A549 (cell line): Measurements from ENCODE around the gene NYNRIN. TPM values are rescaled to one million over a fixed set of nuclear protein-coding genes. Genes with fewer than 3 reads are reported as not detected.

Experiments
- ATAC-seq, 2 experiments: fragments of 200-7000 bp in 1 of 2; fragments of >200 bp in 1 of 2; cut with Nextera tagmentation in 1 of 2; cut with Tn5 transposase in 1 of 2; 3 replicates each; pipeline versions ENCODE4 v1.8.0 to v1.9.1; 2018 to 2020; ENCODE audit warnings: mild to moderate bottlenecking in 1 of 2, moderate library complexity in 1 of 2
- CTCF ChIA-PET: fragments of 300-600 bp; sonication (Branson Sonifier 250); formaldehyde crosslinking; extraction: SDS; loops from one replicate; lab custom pipeline; 2021; ENCODE audit warnings: antibody characterized with exemption, inconsistent platforms; lab: Yijun Ruan, JAX
- POLR2A ChIA-PET: fragments of 350-600 bp; formaldehyde crosslinking; extraction: SDS; loops from one replicate; lab custom pipeline; 2021; ENCODE audit warnings: antibody characterized with exemption, inconsistent platforms; lab: Yijun Ruan, JAX
- DNase-seq, 2 experiments: peaks; one replicate each; pipeline versions ENCODE4 v3.0.0 to v3.0.0-alpha.2; 2011 to 2016; ENCODE audit warnings: low read depth in 1 of 2, low spot score in 1 of 2
- FAIRE-seq: peaks from 2 replicates; lab custom pipeline; 2011; peaks lifted over from hg19 to GRCh38; lab: Jason Lieb, UNC
- H3K27ac ChIP-seq, 2 experiments: fragments of >200 bp; sonication (Bioruptor Twin); formaldehyde crosslinking; 3 replicates each; pipeline ENCODE4 v1.5.1; 2016 to 2017
- H3K4me1 ChIP-seq: fragments of >200 bp; sonication (Bioruptor Twin); formaldehyde crosslinking; 3 replicates; pipeline ENCODE4 v1.6.1; 2016
- H3K4me2 ChIP-seq: fragments of >200 bp; sonication (Bioruptor Twin); formaldehyde crosslinking; 3 replicates; pipeline ENCODE4 v1.6.1; 2016
- H3K4me3 ChIP-seq: fragments of >200 bp; sonication (Bioruptor Twin); formaldehyde crosslinking; 3 replicates; pipeline ENCODE4 v1.5.1; 2016
- H3K9me3 ChIP-seq: fragments of >200 bp; sonication (Bioruptor Twin); formaldehyde crosslinking; 3 replicates; pipeline ENCODE4 v1.6.1; 2016
- CBX2 ChIP-seq: fragments of 200-600 bp; sonication (generic); IDR thresholded peaks from 2 replicates; pipeline ENCODE4 v1.6.1; 2016; ENCODE audit warnings: low read depth, mild to moderate bottlenecking, borderline replicate concordance
- EHMT2 ChIP-seq: fragments of 200-600 bp; sonication (generic); IDR thresholded peaks from 2 replicates; pipeline ENCODE4 v1.6.1; 2016; ENCODE audit warnings: antibody characterized with exemption, low read depth, mild to moderate bottlenecking, moderate library complexity
- ESRRA ChIP-seq: fragments of 150-350 bp; IDR thresholded peaks from 2 replicates; pipeline ENCODE4 v1.6.1; 2014; ENCODE audit warnings: mild to moderate bottlenecking, low read length, borderline replicate concordance
- FOSB ChIP-seq: fragments of 250-450 bp; sonication (Bioruptor Pico); IDR thresholded peaks from 2 replicates; pipeline ENCODE4 v1.5.0; 2020; ENCODE audit warnings: mild to moderate bottlenecking, moderate library complexity
- FOSL2 ChIP-seq, 2 experiments: fragments of 450-650 bp in 1 of 2; fragments of >200 bp in 1 of 2; sonication (Bioruptor Twin) in 1 of 2; formaldehyde crosslinking; IDR thresholded peaks; 2 replicates each; pipeline versions ENCODE4 v1.5.0 to v1.6.1; 2016 to 2020; ENCODE audit warnings: mild to moderate bottlenecking in 1 of 2, moderate library complexity in 1 of 2
- HDAC2 ChIP-seq: fragments of 200-600 bp; sonication (generic); IDR thresholded peaks from 2 replicates; pipeline ENCODE4 v1.6.1; 2016
- HEYL ChIP-seq: fragments of 250-450 bp; sonication (Bioruptor Pico); IDR thresholded peaks from 2 replicates; pipeline ENCODE4 v1.8.0; 2021; ENCODE audit warnings: mild to moderate bottlenecking, moderate library complexity
- HOXB5 ChIP-seq: fragments of 250-450 bp; sonication (Bioruptor Pico); IDR thresholded peaks from 2 replicates; pipeline ENCODE4 v1.5.0; 2020; ENCODE audit warnings: mild to moderate bottlenecking, moderate library complexity
- JUN ChIP-seq, 2 experiments: fragments of >200 bp; sonication (Bioruptor Twin); formaldehyde crosslinking; IDR thresholded peaks; 2 replicates in 1 of 2; 3 replicates in 1 of 2; pipeline ENCODE4 v1.6.1; 2016 to 2017
- JUNB ChIP-seq: fragments of >200 bp; sonication (Bioruptor Twin); formaldehyde crosslinking; IDR thresholded peaks from 2 replicates; pipeline ENCODE4 v1.6.1; 2016
- KDM1A ChIP-seq: fragments of 200-600 bp; sonication (generic); IDR thresholded peaks from 2 replicates; pipeline ENCODE4 v1.6.1; 2016; ENCODE audit warnings: low read depth, mild to moderate bottlenecking
- KDM5A ChIP-seq: fragments of 200-600 bp; sonication (generic); IDR thresholded peaks from 2 replicates; pipeline ENCODE4 v1.6.1; 2016; ENCODE audit warnings: antibody characterized with exemption, mild to moderate bottlenecking
- MAX ChIP-seq: IDR thresholded peaks from 2 replicates; pipeline ENCODE4 v1.6.1; 2012
- MAZ ChIP-seq: fragments of 150-350 bp; IDR thresholded peaks from 2 replicates; pipeline ENCODE4 v1.6.1; 2014; ENCODE audit warnings: antibody characterized with exemption, low read depth, low read length, borderline replicate concordance
- MYC ChIP-seq: IDR thresholded peaks from 2 replicates; pipeline ENCODE4 v1.6.1; 2012; ENCODE audit warnings: mild to moderate bottlenecking, inconsistent platforms, low read length, improper control_type of control experiment, borderline replicate concordance
- PHF8 ChIP-seq: fragments of 200-600 bp; sonication (generic); IDR thresholded peaks from 2 replicates; pipeline ENCODE4 v1.6.1; 2016; ENCODE audit warnings: low read depth, mild to moderate bottlenecking, antibody characterized with exemption, moderate library complexity, borderline replicate concordance
- RAD21 ChIP-seq, 2 experiments: fragments of >200 bp in 1 of 2; sonication (Bioruptor Twin) in 1 of 2; formaldehyde crosslinking in 1 of 2; IDR thresholded peaks in 1 of 2; conservative IDR thresholded peaks in 1 of 2; 2 replicates in 1 of 2; 3 replicates in 1 of 2; pipeline ENCODE4 v1.6.1; 2012 to 2018; ENCODE audit warnings: inconsistent platforms in 1 of 2
- RFX5 ChIP-seq: fragments of 450-650 bp; IDR thresholded peaks from 2 replicates; pipeline ENCODE4 v1.7.1; 2014; ENCODE audit warnings: antibody characterized with exemption, mild to moderate bottlenecking, moderate library complexity
- RNF2 ChIP-seq: fragments of 200-600 bp; sonication (generic); IDR thresholded peaks from 2 replicates; pipeline ENCODE4 v1.6.1; 2016; ENCODE audit warnings: low read depth, mild to moderate bottlenecking, antibody characterized with exemption, moderate library complexity, borderline replicate concordance
- SREBF2 ChIP-seq: fragments of 450-650 bp; IDR thresholded peaks from 2 replicates; pipeline ENCODE4 v1.6.1; 2014; ENCODE audit warnings: mild to moderate bottlenecking, moderate library complexity
- ZNF302 ChIP-seq: fragments of 250-450 bp; sonication (Bioruptor Pico); IDR thresholded peaks from 2 replicates; pipeline ENCODE4 v1.9.0; 2021; ENCODE audit warnings: inconsistent platforms, mild to moderate bottlenecking, moderate library complexity
- ZSCAN20 ChIP-seq: fragments of 250-450 bp; sonication (Bioruptor Pico); IDR thresholded peaks from 2 replicates; pipeline ENCODE4 v1.8.0; 2022; ENCODE audit warnings: mild to moderate bottlenecking, moderate library complexity
- whole genome bisulfite sequencing: methylation state at CpG from one replicate; pipeline ENCODE4 v1.1.6; 2017; ENCODE audit errors: missing lambda C conversion rate; 5-methylcytosine and 5-hydroxymethylcytosine counted together
- polyA plus RNA-seq, 4 experiments: library from polyadenylated mRNA; depleted of rRNA in 3 of 4; stranded (reverse); fragments of >200 nt; fragmentation: RNase III in 1 of 4; extraction: RNeasy Plus Mini Kit Qiagen cat#74134 plus additional on column Dnase treatment in 1 of 4; gene quantifications; 2 replicates in 3 of 4; 3 replicates in 1 of 4; pipeline ENCODE4 v1.2.3, GENCODE V29; 2011 to 2017
- TF ChIP-seq, protein P1 (sequence below): fragments of 450-650 bp; IDR thresholded peaks from 2 replicates; pipeline ENCODE4 v1.6.1; 2014; ENCODE audit warnings: antibody characterized with exemption
- TF ChIP-seq, protein P2 (sequence below): fragments of 200-600 bp; sonication (generic); IDR thresholded peaks from 2 replicates; pipeline ENCODE4 v1.6.1; 2016; ENCODE audit warnings: antibody characterized with exemption, mild to moderate bottlenecking, moderate library complexity
- TF ChIP-seq, protein P3 (sequence below): IDR thresholded peaks from 2 replicates; pipeline ENCODE4 v1.6.1; 2012

NYNRIN gene
- polyA plus RNA-seq, 2 of the 4 experiments (the other 2 are of a cell fraction), result 0.19 to 0.44 TPM

- no peak for TF ChIP-seq HOXB5
- TF ChIP-seq HDAC2, result no peak
- TF ChIP-seq RFX5, result no peak
- TF ChIP-seq CBX2, result no peak
- no peak for TF ChIP-seq MAZ
- TF ChIP-seq SREBF2, result no peak
- TF ChIP-seq, protein P1, sequence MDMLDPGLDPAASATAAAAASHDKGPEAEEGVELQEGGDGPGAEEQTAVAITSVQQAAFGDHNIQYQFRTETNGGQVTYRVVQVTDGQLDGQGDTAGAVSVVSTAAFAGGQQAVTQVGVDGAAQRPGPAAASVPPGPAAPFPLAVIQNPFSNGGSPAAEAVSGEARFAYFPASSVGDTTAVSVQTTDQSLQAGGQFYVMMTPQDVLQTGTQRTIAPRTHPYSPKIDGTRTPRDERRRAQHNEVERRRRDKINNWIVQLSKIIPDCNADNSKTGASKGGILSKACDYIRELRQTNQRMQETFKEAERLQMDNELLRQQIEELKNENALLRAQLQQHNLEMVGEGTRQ, result no peak
- TF ChIP-seq PHF8, result no peak
- no peak for TF ChIP-seq JUNB
- TF ChIP-seq MAX, result no peak
- no peak for TF ChIP-seq RNF2
- no peak for TF ChIP-seq JUN (IDR thresholded peaks at IDR 0.05)
- TF ChIP-seq HEYL, result no peak
- TF ChIP-seq FOSB, result no peak
- TF ChIP-seq KDM1A, result no peak
- no peak for TF ChIP-seq ZSCAN20
- no peak for TF ChIP-seq EHMT2
- TF ChIP-seq FOSL2 (IDR thresholded peaks at IDR 0.05), result no peak
- TF ChIP-seq FOSL2 (CRISPR knock-in tag; IDR thresholded peaks at IDR 0.05), result no peak
- Histone ChIP-seq H3K4me1 (no peaks in the 10 kb centered on the region), H3K9me3 (no peaks in the 10 kb centered on the region), H3K27ac (no peak overlapping the region), H3K4me3 (no peak overlapping the region), H3K4me2 (no peak overlapping the region)
- no peak for ATAC-seq
- no peak for FAIRE-seq
- POLR2A ChIA-PET, result interaction anchor here (2.2 kb wide), 1 partner anchor 12 kb away, joined by 14 read pairs; the partner anchor contains the start of genes CBLN3 and KHNYN
- WGBS, result 65% methylated on average over 6 of the region's 6 CpGs
- DNase-seq, result no peak
- CTCF ChIA-PET, result interaction anchor here (1.2 to 16.5 kb wide), 6 partner anchors 12 to 175 kb away, joined by 3 to 254 read pairs (median 3); partner anchors contain the start of genes ADCY4, CBLN3, KHNYN and RIPK3
These were observed 19.2 kb downstream of the NYNRIN start for GRCh38 chr14:24417832-24418491.

DNA sequence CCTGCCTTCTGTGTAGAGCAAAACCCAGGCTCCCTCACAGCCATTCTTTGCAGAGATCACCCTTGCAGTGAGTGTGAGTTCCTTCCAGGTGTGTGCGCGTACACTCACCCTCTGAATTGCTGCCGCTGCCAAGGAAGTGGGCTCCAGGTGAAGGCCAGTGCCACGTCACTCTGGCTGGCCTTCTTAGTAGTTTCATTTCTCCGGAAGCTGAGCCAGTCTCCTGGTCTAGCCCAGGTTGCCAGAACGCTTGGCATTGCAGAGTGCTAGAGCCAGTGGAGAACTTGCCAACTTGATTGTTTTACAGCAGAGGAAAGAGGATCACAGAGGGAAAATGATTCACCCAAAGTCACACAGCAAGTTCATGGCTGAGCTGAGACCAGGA, 19.7 kb downstream of the NYNRIN start:
- ChIA-PET CTCF (interaction anchor here (1.2 to 16.5 kb wide), 7 partner anchors 11 to 176 kb away, joined by 3 to 254 read pairs (median 3); partner anchors contain the start of genes ADCY4, CBLN3, KHNYN and RIPK3), POLR2A (interaction anchor here (1.1 to 2.2 kb wide), 2 partner anchors 12 to 16 kb away, joined by 3 to 14 read pairs; partner anchors contain the start of genes CBLN3 and KHNYN)
- Histone ChIP-seq H3K9me3 (no peaks in the 10 kb centered on the region), H3K4me3 (no peak overlapping the region), H3K27ac (no peak overlapping the region), H3K4me1 (no peaks in the 10 kb centered on the region), H3K4me2 (no peak overlapping the region)
- FAIRE-seq (no peak), DNase-seq (no peak), ATAC-seq (no peak)
- no peak for TF ChIP-seq MYC
- 87% methylated on average over 6 of the region's 6 CpGs for WGBS

DNA sequence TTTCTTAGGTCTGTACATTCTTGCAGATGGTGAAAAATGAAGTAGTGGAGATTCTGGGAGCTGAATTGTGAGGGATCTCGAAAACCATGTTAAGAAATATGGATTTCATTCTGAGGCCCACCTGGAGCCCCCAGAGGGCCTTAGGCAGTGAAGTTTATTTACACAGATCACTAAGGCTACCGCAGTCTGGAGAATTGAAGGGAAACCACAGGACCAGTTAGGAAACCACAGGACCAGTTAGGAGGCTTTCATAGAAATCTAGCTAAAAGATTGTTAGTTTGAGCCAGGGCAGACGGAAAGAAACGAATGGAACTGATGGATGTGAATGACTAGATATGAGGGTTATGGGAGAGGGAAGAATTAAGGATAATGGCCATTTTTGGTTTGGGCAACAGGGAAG, 23.5 kb downstream of the NYNRIN start:
- H3K27ac ChIP-seq, result no peak overlapping the region
- no peak for ATAC-seq
- ChIA-PET POLR2A (no interaction called here), CTCF (interaction anchor here (1.2 to 18.0 kb wide), 6 partner anchors 9 to 103 kb away, joined by 6 to 1142 read pairs (median 31); partner anchors contain the start of genes ADCY4, CIDEB, DHRS1 and LTB4R)
- H3K9me3 ChIP-seq, result no peaks in the 10 kb centered on the region
- H3K4me2 ChIP-seq, result no peak overlapping the region
- 72% methylated on average over 4 of the region's 4 CpGs for WGBS
- peaks cover 10% of the 10 kb centered on the region; the same call in 1 of the 3 replicates for H3K4me1 ChIP-seq
- H3K4me3 ChIP-seq, result no peak overlapping the region
- DNase-seq, result no peak
- FAIRE-seq, result no peak
- TF ChIP-seq ZNF302 (no peak), ESRRA (no peak), RAD21 (conservative IDR thresholded peaks at IDR 0.05 in 1 of 2, IDR thresholded peaks at IDR 0.05 in 1 of 2) (no peak), KDM1A (no peak), KDM5A (no peak), JUN (IDR thresholded peaks at IDR 0.05) (no peak), FOSL2 (IDR thresholded peaks at IDR 0.05) (no peak), FOSL2 (CRISPR knock-in tag; IDR thresholded peaks at IDR 0.05) (no peak), HEYL (no peak), MAX (no peak)
- TF ChIP-seq, protein P2, sequence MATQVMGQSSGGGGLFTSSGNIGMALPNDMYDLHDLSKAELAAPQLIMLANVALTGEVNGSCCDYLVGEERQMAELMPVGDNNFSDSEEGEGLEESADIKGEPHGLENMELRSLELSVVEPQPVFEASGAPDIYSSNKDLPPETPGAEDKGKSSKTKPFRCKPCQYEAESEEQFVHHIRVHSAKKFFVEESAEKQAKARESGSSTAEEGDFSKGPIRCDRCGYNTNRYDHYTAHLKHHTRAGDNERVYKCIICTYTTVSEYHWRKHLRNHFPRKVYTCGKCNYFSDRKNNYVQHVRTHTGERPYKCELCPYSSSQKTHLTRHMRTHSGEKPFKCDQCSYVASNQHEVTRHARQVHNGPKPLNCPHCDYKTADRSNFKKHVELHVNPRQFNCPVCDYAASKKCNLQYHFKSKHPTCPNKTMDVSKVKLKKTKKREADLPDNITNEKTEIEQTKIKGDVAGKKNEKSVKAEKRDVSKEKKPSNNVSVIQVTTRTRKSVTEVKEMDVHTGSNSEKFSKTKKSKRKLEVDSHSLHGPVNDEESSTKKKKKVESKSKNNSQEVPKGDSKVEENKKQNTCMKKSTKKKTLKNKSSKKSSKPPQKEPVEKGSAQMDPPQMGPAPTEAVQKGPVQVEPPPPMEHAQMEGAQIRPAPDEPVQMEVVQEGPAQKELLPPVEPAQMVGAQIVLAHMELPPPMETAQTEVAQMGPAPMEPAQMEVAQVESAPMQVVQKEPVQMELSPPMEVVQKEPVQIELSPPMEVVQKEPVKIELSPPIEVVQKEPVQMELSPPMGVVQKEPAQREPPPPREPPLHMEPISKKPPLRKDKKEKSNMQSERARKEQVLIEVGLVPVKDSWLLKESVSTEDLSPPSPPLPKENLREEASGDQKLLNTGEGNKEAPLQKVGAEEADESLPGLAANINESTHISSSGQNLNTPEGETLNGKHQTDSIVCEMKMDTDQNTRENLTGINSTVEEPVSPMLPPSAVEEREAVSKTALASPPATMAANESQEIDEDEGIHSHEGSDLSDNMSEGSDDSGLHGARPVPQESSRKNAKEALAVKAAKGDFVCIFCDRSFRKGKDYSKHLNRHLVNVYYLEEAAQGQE, result no peak
- TF ChIP-seq, protein P3, sequence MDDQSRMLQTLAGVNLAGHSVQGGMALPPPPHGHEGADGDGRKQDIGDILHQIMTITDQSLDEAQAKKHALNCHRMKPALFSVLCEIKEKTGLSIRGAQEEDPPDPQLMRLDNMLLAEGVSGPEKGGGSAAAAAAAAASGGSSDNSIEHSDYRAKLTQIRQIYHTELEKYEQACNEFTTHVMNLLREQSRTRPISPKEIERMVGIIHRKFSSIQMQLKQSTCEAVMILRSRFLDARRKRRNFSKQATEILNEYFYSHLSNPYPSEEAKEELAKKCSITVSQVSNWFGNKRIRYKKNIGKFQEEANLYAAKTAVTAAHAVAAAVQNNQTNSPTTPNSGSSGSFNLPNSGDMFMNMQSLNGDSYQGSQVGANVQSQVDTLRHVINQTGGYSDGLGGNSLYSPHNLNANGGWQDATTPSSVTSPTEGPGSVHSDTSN, result no peak
